GM21529 (cell line): ENCODE measurements around the gene KRTAP5-2.

Experiments
- ATAC-seq: cut with Tn5 transposase; IDR thresholded peaks from one replicate; pipeline ENCODE4 v1.9.1; 2021; ENCODE audit not compliant: unreplicated experiment

The KRTAP5-2 gene

DNA sequence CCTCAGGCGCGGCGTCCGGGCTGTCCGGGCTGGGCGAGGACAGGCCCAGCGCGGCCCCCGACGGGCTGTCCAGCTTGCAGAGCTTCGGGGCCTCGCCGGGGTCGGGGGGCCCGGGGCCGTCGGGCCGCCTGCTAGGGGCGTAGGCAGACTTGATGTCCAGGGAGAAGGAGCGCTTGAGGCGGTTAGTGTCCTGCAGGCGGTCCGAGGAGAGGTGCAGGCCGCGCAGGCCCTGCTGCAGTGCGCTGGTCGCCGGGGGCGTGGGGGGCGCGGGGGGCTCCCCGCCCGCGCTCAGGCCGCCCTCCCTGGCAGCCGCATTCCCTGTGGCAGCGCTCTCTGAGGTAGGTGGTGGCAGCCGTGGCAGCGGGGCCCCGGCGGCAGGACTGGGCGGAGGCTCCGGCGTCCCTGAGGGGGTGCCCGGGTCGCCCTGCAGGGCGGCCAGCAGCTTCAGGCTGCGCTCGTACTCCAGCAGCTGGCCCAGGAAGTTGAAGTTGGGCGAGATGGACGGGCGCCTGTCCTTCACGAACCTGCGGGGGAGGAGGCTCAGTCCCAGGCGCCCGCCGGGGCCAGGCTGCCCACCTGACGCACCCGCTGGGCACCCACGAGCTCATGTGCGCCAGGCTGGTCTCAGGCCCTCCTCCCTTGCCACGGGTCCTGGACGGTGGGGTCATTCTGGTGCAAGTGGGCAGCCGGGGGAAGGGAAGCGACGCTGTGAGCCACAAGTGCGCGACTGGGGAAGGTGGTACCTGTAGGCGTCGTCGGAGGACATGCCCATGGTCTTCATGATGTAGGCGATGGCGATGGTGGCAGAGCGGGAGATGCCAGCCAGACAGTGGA, 40.8 kb downstream of the KRTAP5-2 start:
- no peak for ATAC-seq

DNA sequence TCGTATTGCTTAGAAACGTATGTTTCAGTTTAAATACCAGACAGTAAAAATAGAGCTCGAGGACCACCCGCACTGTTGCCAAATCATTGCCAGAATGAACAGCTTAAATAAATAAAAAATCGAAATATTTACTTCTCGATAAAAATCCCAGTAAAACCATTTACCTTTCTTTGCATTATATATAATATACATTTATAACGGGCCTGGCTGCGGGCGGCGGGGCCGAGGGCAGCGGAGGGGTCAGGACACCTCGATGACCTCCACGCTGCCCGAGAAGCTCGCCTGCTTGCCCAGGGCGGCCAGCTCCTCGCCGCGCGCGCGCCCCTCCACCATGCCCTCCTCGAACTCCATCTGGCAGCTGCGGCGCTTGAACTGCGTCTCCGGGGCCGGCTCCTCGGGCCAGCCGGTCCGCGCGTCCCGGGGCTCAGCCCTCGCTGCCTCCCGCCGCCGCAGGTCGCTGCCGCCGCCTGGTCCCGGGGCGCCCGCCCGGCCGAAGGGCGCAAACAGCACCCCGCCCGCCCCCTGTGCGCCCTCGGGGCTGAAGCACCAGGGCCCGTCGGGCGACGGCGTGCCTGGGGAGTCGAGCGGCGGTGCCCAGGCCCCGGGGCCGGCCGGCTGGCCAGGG, 41.7 kb downstream of the KRTAP5-2 start:
- ATAC-seq = no peak

DNA sequence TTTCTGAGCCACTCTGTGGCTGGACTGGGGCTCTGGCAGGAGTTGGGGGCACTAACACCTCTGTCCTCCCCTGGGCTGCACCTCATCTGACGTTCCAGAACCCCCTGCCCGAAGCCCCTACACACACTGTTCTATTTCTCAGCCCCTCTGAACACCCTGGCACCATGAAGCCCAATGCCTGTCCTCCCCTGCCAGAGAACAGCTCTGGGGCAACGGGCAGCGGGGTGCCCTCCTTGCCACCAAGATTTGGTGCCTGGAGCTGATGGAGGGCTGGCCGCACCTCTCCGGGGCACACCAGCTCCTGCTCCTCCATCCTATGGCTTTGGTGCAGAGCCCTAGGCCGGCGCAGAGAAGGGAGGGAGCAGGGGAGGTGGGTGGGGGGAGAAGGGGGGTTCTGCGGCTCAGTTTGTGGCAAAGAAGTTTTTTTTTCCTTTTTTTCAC, 42.4 kb downstream of the KRTAP5-2 start:
- ATAC-seq = no peak

DNA sequence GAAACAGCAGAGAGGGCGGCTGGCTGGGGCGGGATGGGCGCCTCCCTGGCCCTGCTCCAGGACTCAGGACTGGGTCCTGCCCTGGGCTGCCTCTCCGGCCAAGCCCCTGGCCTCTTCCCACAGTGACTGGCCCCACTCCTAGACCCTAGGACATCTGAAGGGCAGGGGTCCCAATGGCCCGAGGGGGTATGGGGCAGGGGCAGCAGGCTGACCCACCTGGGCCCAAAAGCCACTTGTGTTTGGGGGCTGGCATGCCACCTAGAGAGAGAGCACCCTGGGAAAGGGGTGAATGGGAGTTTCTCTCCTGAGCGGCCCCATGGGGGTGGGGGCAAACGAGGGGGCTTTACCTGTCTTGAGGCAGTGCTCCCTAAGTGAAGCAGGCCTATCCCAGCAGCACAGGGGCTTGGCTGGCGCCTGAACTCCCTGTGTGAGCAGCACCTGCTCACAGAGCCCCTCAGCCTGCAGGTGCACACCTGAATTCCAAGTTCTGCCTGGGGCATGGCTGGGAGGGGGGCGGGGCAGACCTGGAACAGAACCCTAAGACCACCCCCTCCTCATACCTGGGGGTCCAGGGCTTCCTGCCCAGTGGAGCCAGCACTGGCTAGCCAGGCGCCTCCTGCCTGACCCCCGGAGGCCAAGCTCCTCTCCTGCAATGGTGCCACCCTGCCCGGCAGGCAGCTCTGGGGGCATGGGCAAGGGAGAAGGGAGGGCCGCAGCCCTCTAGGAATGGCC, 42.9 kb downstream of the KRTAP5-2 start:
- no peak for ATAC-seq

DNA sequence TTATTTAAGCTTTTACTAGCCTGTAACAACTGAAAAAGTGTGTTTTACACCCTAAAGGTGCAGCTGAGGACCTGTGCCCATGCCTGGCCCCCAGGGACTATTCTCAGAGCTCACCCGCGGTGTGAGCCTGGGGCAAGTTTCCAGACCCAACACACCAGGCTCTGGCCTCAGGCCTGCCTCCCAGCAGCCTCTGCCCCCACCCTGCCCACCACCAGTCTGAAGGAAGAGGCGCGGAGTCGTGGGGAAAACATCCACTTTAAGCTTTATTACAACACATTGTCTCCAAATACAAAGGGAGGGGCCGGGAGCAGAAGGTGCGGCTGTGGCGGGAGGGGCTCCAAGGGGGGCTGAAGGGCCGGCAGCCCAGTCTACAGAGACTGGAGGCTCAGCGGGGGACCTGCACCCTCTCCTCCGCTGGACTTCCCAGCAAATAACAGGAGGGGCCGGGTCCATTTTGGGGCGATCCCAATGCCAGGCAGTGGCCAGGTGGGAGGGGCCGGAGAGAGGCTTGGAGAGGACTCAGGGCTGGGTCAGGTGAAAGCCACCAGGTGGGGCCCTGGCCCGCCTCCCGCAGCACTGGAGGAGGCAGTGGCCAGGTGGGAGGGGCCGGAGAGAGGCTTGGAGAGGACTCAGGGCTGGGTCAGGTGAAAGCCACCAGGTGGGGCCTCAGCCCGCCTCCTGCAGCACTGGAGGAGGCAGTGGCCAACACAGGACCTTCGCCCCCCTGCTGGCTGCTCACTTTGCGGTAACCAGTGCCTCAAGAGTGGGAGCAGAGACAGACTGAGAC, 44.1 kb downstream of the KRTAP5-2 start:
- ATAC-seq = no peak

DNA sequence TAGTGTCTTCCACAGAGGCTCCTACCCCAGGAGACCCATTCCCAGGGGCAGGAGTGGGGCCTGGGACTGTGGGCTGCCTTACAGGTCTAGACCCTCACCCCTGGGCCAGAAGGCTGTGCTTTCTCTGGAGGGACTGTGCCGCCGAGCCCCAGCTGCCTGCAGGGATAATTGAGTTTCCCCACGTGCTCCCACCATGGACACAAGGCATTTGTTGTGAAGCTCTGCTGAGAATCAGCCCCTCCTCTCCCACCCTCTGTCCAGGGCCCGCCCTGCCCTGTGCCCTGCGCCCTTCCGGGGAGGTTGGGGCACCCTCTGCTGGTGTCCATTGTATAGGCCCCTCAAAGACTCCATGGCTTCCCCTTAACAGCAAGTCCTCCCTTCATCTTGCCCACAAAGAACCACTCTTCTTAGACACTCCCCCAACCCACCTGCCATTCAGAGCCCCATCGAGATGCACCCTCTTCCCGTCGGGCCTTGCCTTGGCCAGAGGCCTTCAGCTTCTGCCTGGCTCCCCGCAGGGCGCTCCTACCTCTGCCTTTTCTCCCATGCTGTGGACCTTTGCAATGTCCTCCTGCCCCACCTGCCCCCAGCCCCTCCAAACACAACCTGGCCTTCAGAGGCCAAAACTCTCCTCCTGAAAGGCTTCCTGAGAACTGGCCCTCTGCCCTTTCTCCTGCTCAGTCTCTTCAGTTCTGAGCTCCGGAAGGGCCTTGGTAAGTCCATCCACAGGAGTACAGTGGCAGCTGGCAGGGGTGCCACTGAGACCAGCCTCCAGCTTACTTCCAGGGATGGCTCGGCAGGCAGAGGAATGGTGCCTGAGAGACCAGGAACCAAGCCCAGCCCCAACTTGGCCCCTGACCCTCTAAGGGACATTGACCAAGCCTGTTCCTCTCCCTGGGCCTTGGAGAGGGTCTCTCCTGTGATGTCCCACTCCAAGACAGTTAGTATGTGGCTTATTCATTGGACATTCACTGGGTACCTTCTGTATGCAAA, 48.5 kb downstream of the KRTAP5-2 start:
- ATAC-seq = no peak

DNA sequence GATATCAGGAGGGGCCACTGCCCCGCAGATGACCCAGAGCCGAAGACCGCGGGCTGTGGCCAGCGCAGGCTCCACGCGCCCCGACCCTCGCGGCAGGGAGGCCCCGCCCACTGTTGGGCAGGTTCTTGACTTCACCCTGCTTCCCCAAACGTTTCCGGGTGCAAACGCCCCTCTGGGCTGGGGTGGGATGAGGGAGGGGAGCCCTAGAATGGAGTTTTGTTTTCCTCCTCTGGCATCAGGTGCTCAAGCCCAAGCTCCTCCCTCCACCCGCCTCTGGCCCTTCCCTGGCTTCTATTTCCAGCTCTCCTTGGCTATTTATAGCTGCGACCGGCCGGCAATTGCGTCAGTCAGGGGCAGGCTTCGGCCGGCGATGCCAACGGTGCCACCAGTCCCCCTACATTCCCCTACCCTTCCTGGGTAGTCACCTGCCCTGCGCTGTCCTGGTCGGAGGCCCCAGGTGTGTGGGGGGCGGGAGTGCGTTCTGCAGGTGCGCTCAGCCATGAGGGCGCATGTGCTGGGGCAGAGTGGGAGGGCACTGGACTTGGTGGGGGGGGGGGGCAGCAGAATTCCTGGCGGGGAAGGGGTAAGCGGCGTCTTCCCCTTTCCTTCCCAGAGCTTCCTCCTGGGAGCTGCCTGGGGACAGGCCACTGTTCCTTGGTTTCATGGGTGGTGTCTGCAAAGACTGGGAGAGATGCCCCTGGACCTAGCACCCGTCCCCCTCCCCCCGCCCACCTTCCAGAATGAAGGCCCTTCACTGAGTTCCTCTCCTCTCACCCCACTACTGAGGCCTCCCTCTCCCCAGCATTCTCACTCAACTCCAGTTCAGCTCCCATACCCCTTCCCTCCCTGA, 49.6 kb downstream of the KRTAP5-2 start:
- ATAC-seq = no peak

DNA sequence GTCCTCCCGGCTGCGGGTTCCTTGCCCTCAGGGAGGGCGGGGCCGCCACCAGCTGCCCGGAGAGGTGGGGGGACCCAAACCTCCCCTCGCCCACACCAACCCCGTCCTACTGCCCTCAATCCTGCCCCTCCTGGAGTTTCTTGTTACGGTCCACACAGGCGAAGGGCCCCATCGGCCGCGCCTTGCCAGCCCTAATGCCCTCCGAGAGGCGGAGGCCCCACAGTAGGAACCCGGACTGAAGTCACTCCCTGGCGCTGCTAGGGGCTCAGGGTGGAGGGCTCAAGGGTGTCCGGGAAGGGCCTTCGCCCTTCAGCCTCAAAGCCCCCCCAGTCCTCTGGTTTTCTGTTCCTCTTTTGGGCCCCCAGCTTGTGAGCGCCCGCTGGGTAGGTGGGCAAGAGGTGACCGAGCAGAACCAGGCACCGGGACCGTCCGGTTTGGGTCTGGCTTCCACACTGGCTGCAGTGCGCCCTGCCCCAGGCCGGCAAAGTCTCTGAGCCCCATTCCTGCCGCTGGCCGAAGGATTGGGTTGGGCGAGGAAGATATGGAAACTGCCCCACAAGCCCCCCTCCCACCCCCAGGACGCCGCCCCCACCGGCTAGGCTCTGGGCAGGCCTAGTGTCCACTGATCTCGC, 50.5 kb downstream of the KRTAP5-2 start:
- ATAC-seq = no peak
